Loucy (cell line): ENCODE data around the gene AMZ2.
A peak's percentile ranks its signal among the peaks of the same experiment; 100 is the strongest.
"Not testable (repeated sequence)": the region's sequence is repeated elsewhere in the genome, so short reads cannot be mapped to it uniquely, and the experiment has no call there.

Source experiments
- H2AFZ ChIP-seq: fragments of 200-600 bp; sonication (generic); 2 replicates; pipeline ENCODE4 v1.6.0; 2016; ENCODE audit warnings: antibody characterized with exemption, mild to moderate bottlenecking, low read length, moderate library complexity
- H3F3A ChIP-seq: fragments of 200-600 bp; 2 replicates; pipeline ENCODE4 v1.6.0; 2016; ENCODE audit warnings: antibody characterized with exemption, low read depth, mild to moderate bottlenecking
- H3K27me3 ChIP-seq: fragments of 200-600 bp; sonication (generic); 2 replicates; pipeline ENCODE4 v1.6.1; 2014; ENCODE audit warnings: low read length, mild to moderate bottlenecking; ENCODE audit not compliant: insufficient read depth, poor library complexity, severe bottlenecking
- H3K36me3 ChIP-seq: fragments of 200-600 bp; sonication (generic); 2 replicates; pipeline ENCODE4 v1.6.1; 2016; ENCODE audit warnings: low read length; ENCODE audit not compliant: insufficient read depth
- H3K4me1 ChIP-seq: fragments of 200-600 bp; sonication (generic); 2 replicates; pipeline ENCODE4 v1.5.1; 2014; ENCODE audit warnings: low read length, mild to moderate bottlenecking; ENCODE audit not compliant: insufficient read depth, poor library complexity, severe bottlenecking
- H3K4me2 ChIP-seq: fragments of 200-600 bp; sonication (generic); 2 replicates; pipeline ENCODE4 v1.6.0; 2014; ENCODE audit warnings: antibody characterized with exemption, low read length, low read depth, mild to moderate bottlenecking; ENCODE audit not compliant: poor library complexity, severe bottlenecking
- H3K4me3 ChIP-seq: fragments of 200-600 bp; sonication (generic); 2 replicates; pipeline ENCODE4 v1.5.1; 2014; ENCODE audit warnings: low read length, mild to moderate bottlenecking, mixed read lengths; ENCODE audit not compliant: poor library complexity, severe bottlenecking
- H3K79me2 ChIP-seq: fragments of 200-600 bp; sonication (generic); 2 replicates; pipeline ENCODE4 v1.6.1; 2014; ENCODE audit warnings: low read length; ENCODE audit not compliant: insufficient read depth
- H3K9ac ChIP-seq: fragments of 200-600 bp; sonication (generic); 2 replicates; pipeline ENCODE4 v1.6.0; 2014; ENCODE audit warnings: mild to moderate bottlenecking, low read depth, low read length, moderate library complexity; ENCODE audit not compliant: poor library complexity, severe bottlenecking
- H3K9me2 ChIP-seq: fragments of 200-600 bp; sonication (generic); replicated peaks from 2 replicates; pipeline ENCODE4 v1.6.1; 2016; ENCODE audit warnings: low read depth, low read length, mixed read lengths
- H3K9me3 ChIP-seq: fragments of 200-600 bp; sonication (generic); 2 replicates; pipeline ENCODE4 v1.6.1; 2014; ENCODE audit warnings: mild to moderate bottlenecking, antibody characterized with exemption, low read length, low read depth; ENCODE audit not compliant: insufficient read depth
- H4K20me1 ChIP-seq: fragments of 200-600 bp; sonication (generic); 2 replicates; pipeline ENCODE4 v1.6.0; 2014; ENCODE audit warnings: antibody characterized with exemption, low read length, mild to moderate bottlenecking; ENCODE audit not compliant: insufficient read depth, poor library complexity, severe bottlenecking
- CTCF ChIP-seq: fragments of 200-600 bp; sonication (generic); conservative IDR thresholded peaks from 2 replicates; pipeline ENCODE4 v1.5.1; 2014; ENCODE audit warnings: mild to moderate bottlenecking, antibody characterized with exemption, low read length
- EZH2phosphoT487 ChIP-seq: fragments of 200-600 bp; IDR thresholded peaks from 2 replicates; pipeline ENCODE4 v1.6.1; 2018; ENCODE audit warnings: antibody characterized with exemption, mild to moderate bottlenecking, moderate library complexity, borderline replicate concordance

Gene AMZ2

DNA sequence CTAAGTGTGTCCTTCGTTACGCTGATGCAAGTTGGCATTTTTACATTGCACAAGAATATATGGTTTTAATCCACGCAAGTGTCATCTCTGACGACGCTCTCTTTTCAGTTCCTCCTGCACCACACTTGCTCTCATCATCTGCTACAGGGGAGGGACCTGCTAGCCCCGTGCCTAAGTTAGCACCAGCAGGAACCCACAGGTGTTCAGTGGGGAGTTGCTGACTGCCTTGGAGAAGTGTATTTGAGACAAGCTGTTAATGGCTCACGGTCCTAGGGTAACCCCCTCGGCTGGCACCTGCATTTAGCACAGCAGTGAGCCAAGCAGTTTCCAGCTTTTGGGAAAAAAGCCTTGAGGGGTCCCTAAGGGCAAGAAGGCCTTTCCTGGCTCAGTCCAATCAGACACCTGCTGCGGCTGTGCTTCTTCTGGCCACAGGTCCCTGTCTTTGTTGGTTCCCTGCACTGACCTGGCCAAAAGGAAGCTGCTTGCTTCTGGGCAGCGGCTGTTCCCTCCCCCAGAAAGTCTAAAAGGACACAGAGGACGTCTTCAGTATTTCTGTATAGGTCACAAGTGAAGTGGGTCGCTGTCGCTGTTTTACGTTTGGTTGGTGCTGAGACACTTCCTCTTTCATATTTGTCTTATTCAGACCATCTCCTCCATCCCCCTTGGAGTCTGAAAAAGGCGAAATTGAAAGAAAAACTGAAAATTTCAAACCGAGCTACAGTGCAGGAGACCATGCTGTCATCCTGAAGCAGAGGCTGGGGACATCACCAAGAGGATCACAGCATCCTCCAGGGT is 10.3 kb upstream of the AMZ2 start:
- Histone ChIP-seq H3K4me2 (peak overlapping the region; percentile 16), H3K4me1 (peaks cover 20% of the 10 kb centered on the region)
- H3K4me3 ChIP-seq, H3K27me3 ChIP-seq, H4K20me1 ChIP-seq, H3K9ac ChIP-seq, H3F3A ChIP-seq, H3K36me3 ChIP-seq, H3K9me3 ChIP-seq, H3K9me2 ChIP-seq, H3K79me2 ChIP-seq, H2AFZ ChIP-seq: not testable (repeated sequence)

DNA sequence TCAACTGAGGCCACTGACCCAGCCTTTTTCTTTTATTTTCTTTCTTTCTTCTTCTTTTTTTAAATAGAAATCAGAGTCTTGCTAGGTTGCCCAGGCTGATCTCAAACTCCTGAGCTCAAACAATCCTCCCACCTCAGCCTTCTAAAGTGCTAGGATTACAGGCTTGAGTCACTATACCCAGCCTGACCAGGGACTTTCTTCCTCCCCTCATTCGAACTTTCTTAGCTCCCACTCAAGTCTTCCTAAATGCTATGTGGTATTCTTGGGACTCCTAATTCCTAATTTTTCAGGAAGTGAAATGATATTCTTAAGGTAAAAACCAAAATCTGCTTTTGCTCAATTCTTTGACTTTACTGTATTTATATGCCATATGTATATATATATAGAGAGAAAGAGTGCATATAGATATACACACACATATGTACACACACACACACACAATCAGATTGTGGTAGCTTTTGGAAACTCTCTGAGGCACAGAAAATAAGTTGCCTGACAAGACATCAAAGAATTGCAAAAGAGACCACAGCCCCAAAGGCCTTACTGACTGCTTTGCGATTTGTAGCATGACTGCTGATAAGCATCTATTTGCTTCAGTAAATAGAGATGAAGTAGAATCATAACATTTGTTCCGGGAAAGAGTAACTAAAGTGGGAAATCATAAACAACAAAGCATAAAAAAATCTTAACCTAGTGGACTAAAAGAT is 9.5 kb upstream of the AMZ2 start:
- peak overlapping the region; percentile 27 for H3K4me2 ChIP-seq
- H3F3A ChIP-seq: no peaks in the 10 kb centered on the region
- H3K27me3 ChIP-seq: no peaks in the 10 kb centered on the region
- H3K36me3 ChIP-seq: no peaks in the 10 kb centered on the region
- H2AFZ ChIP-seq: no peak overlapping the region
- no peaks in the 10 kb centered on the region for H3K79me2 ChIP-seq
- H3K9ac ChIP-seq: no peak overlapping the region
- no peaks in the 10 kb centered on the region for H3K9me3 ChIP-seq
- no peak for TF ChIP-seq EZH2phosphoT487
- TF ChIP-seq CTCF: no peak
- no peaks in the 10 kb centered on the region for H4K20me1 ChIP-seq
- H3K9me2 ChIP-seq: no peaks in the 10 kb centered on the region
- no peak overlapping the region for H3K4me3 ChIP-seq
- H3K4me1 ChIP-seq: peaks cover 20% of the 10 kb centered on the region

DNA sequence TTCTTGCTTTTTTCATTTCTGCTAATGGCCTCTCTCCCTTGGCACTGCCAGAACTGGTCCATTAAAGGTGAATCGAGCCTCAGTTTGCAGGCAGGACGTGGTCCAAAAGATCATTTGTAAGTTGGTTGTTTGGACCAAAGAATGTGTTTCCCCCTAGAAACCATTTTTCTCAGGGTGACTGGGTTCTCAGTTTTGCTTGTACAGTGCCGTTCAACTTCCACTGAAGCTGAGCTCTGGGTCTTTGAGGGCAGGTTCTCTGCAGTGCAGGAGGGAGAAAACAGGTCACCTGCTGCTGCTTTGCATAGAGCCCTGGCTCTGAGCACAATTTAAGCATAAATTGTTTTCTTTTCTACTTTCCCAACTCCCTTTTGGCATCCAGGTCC is 9.0 kb upstream of the AMZ2 start:
- Histone ChIP-seq H3K9me3 (no peaks in the 10 kb centered on the region), H3F3A (no peaks in the 10 kb centered on the region), H3K79me2 (no peaks in the 10 kb centered on the region), H3K9ac (no peak overlapping the region), H4K20me1 (no peaks in the 10 kb centered on the region), H3K4me1 (peaks cover 20% of the 10 kb centered on the region), H3K36me3 (no peaks in the 10 kb centered on the region), H2AFZ (no peak overlapping the region), H3K4me2 (peak overlapping the region; percentile 27), H3K27me3 (no peaks in the 10 kb centered on the region), H3K9me2 (no peaks in the 10 kb centered on the region), H3K4me3 (no peak overlapping the region)
- no peak for TF ChIP-seq EZH2phosphoT487
- no peak for TF ChIP-seq CTCF
